NCI-H526 (cell line): ENCODE measurements around the gene ITM2A.
A peak's percentile ranks its signal among the peaks of the same experiment; 100 is the strongest.

Source experiments
- DNase-seq, 2 experiments: peaks; one replicate each; lab custom pipeline; 2025; lab: John Stamatoyannopoulos, UW

Gene ITM2A

GRCh38 chrX:79366873-79367749 is at the start of gene ITM2A:
Gene ITM2A (minus strand): TSS chrX:79367334. CDS start chrX:79367215, 119 bp downstream.
- no peak for DNase-seq

GRCh38 chrX:79415056-79415455 is 47.9 kb upstream of the ITM2A start:
- no peak for DNase-seq

- DNase-seq: no peak
Observed at GRCh38 chrX:79413963-79414362, 46.8 kb upstream of the ITM2A start.

- peak in 1 of 2 experiments; percentile 8 for DNase-seq
Observed at GRCh38 chrX:79412972-79413371, 45.8 kb upstream of the ITM2A start.

- no peak for DNase-seq
Observed at GRCh38 chrX:79412166-79412565, 45.0 kb upstream of the ITM2A start.

- DNase-seq: no peak
Observed at GRCh38 chrX:79409657-79410056, 42.5 kb upstream of the ITM2A start.

GRCh38 chrX:79408623-79409322 is 41.6 kb upstream of the ITM2A start:
- no peak for DNase-seq

- DNase-seq: no peak
Observed at GRCh38 chrX:79400623-79401022, 33.5 kb upstream of the ITM2A start.

- no peak for DNase-seq
Observed at GRCh38 chrX:79375340-79375739, 8.2 kb upstream of the ITM2A start.

- no peak for DNase-seq
Observed at GRCh38 chrX:79371640-79372039, 4.5 kb upstream of the ITM2A start.

GRCh38 chrX:79371101-79371500 is 4.0 kb upstream of the ITM2A start:
- DNase-seq: no peak

- DNase-seq: no peak
Observed at GRCh38 chrX:79369871-79370270, 2.7 kb upstream of the ITM2A start.

GRCh38 chrX:79368441-79368840 is 1.3 kb upstream of the ITM2A start:
- DNase-seq: no peak

GRCh38 chrX:79367907-79368306 is 773 bp upstream of the ITM2A start:
- no peak for DNase-seq

- DNase-seq: no peak
Observed at GRCh38 chrX:79366556-79366872, 620 bp downstream of the ITM2A start.

GRCh38 chrX:79365591-79365990 is 1.5 kb downstream of the ITM2A start:
- no peak for DNase-seq

- DNase-seq: no peak
Observed at GRCh38 chrX:79364306-79364705, 2.8 kb downstream of the ITM2A start.

GRCh38 chrX:79361192-79361870 is 5.8 kb downstream of the ITM2A start:
- DNase-seq: no peak

- no peak for DNase-seq
Observed at GRCh38 chrX:79336869-79337815, 30.0 kb downstream of the ITM2A start.

- no peak for DNase-seq
Observed at GRCh38 chrX:79330022-79330421, 37.1 kb downstream of the ITM2A start.

- no peak for DNase-seq
Observed at GRCh38 chrX:79325263-79325958, 41.7 kb downstream of the ITM2A start.
